HG03135 (cell line): Measurements from ENCODE around the gene MSGN1.

Source experiments
- ATAC-seq: cut with Tn5 transposase; IDR thresholded peaks from one replicate; pipeline ENCODE4 v1.9.1; 2021; ENCODE audit warnings: mild to moderate bottlenecking, moderate library complexity; ENCODE audit not compliant: unreplicated experiment

Gene MSGN1, protein sequence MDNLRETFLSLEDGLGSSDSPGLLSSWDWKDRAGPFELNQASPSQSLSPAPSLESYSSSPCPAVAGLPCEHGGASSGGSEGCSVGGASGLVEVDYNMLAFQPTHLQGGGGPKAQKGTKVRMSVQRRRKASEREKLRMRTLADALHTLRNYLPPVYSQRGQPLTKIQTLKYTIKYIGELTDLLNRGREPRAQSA

DNA sequence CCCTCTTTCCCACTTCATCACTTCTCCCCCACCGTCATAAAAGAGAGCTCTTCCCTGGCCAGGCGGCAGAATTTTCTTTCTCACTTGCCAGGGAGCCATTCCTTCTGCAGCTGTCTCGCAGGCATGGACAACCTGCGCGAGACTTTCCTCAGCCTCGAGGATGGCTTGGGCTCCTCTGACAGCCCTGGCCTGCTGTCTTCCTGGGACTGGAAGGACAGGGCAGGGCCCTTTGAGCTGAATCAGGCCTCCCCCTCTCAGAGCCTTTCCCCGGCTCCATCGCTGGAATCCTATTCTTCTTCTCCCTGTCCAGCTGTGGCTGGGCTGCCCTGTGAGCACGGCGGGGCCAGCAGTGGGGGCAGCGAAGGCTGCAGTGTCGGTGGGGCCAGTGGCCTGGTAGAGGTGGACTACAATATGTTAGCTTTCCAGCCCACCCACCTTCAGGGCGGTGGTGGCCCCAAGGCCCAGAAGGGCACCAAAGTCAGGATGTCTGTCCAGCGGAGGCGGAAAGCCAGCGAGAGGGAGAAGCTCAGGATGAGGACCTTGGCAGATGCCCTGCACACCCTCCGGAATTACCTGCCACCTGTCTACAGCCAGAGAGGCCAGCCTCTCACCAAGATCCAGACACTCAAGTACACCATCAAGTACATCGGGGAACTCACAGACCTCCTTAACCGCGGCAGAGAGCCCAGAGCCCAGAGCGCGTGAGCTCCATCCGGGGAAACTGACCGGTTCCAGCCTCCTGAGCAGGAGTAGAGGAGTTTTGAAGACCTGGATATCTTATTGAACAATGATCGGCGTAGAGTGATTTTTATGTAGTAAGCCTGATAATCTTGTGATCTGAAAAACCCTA lies at the start of gene MSGN1:
TSS of gene MSGN1 (plus strand) at position 65 of the 850 bp plus-strand sequence. CDS start at position 124, 59 bp downstream.
- ATAC-seq = no peak

DNA sequence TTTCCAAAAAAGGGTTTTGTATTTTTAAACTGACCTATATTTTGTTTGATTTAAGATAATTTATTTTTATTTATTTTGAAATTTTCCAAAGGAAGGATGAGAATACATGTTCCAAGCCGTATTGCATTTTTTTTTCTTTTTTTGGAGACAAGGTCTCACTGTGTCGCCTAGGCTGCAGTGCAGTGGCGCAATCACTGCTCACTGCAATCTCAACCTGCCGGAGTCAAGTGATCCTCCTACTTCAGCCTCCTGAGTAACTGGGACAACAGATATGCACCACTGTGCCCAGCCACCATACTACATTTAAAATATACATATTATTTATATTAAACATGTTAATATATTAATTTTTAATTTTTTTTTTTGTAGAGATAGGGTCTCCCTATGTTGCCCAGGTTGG lies 47.4 kb upstream of the MSGN1 start:
- ATAC-seq = no peak

DNA sequence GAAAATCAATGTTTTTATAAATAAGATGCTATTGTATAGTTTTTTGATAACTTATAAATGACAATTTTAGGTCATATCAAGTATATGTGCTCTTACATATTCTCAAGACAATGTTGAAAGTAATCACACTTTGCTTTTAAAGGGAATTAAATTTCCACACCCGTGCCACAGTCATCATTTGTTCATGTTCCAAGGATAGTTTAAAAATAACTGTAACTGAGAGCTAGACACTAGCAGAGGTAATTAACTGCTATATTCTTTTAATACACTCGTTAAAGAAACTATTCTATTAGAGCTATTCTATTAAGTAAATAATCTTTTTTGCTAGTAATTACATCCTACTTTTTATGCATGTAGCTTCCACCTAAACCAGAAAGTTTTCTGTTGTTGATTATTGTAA lies 44.3 kb upstream of the MSGN1 start:
- no peak for ATAC-seq

DNA sequence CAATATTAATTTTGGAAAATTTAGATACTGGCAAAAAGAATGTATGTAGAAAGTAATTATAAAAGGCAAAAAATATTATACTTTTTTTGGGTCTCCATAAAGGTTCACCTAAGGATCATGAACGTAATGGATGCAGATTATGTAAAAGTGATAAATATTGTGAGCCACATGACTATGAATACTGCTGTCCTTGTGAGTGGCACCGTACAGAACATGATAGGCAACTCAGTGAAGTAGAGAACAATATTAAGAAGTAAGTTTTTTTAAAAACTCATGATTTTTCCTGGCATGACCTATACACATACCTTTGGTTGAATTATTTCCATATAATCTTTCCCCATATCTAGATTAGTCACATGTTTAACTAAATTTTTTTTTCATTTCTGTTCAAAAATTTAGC lies 43.7 kb upstream of the MSGN1 start:
- ATAC-seq = no peak

DNA sequence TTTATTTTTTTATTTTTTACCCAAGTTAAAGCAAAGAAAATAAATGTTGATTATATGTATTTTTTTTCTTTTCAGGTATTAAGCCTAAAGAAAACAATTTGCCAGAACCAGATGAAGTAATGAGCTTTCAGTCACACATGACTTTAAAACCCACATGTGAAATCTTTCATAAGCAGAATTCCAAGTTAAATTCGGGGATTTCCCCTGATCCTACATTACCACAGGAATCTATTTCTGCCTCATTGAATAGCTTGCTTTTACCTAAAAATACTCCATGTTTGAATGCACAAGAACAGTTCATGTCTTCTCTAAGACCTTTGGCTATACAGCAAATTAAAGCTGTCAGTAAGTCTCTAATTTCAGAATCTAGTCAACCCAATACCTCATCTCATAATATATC lies 35.7 kb upstream of the MSGN1 start:
- no peak for ATAC-seq

DNA sequence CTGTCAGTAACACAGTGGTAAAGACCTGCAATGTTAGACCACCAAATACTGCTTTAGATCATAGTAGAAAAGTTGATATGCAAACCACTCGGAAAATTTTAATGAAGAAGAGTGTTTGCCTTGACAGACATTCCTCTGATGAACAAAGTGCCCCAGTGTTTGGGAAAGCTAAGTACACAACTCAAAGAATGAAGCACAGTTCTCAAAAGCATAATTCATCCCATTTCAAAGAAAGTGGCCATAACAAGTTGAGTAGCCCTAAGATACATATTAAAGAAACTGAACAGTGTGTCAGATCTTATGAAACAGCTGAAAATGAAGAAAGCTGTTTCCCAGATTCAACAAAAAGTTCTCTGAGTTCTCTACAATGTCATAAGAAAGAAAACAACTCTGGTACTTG lies 34.8 kb upstream of the MSGN1 start:
- ATAC-seq = no peak

DNA sequence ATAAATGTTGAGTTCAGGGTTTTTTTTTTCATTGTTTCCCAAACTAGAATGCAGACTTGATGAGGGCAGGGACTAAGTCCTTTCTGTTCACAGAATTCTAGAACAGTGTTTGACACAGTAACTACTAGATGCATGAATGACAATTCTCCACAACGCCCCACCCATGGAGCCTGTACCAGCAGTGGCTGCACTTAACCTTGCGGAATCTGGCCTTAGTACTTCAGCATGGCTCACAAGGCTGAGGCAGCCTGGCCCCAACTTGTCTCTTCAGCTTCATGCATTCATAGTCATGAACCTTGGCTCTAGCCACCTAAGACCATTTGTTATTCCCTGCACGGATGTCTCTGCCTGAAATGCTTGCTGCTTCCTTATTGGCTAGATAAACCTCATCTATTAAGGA lies 29.5 kb upstream of the MSGN1 start:
- no peak for ATAC-seq

DNA sequence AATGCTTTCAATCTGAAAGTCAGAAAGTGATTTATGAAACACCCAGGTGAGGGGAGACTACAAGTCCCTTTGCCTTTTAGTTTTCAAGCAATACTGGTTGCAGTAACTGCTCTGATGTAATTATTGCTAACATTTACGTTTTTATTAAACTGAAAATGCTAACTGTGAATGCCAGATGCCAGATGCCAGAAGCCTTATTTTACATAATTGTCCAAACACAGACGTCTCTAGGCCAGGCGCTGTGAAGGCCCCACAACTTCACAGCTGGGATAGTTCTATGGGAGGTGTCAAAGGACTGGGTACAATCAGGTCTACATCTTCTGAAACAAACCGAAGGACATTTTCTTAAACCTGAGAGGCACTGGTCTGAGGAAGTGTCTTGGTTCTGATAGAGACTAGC lies 27.5 kb upstream of the MSGN1 start:
- no peak for ATAC-seq

DNA sequence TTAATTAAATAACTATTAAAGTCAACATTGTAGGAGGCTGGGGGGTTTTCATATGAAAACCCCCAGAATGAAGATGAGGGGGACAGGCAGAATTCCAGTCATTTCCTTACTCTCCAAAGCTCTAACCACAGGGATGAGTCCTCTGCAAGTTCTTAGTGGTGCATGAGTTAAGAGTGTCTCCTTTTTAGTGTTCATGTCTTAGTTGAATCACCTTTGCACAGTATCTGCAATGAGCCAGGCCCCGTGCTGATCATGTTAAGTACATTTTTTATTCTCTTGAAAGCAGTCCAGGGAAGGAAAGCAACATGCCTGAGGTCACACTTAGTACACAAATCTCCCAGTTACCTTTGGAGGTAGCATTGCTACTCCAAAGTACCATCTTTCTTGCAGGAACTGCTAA lies 25.7 kb upstream of the MSGN1 start:
- no peak for ATAC-seq

DNA sequence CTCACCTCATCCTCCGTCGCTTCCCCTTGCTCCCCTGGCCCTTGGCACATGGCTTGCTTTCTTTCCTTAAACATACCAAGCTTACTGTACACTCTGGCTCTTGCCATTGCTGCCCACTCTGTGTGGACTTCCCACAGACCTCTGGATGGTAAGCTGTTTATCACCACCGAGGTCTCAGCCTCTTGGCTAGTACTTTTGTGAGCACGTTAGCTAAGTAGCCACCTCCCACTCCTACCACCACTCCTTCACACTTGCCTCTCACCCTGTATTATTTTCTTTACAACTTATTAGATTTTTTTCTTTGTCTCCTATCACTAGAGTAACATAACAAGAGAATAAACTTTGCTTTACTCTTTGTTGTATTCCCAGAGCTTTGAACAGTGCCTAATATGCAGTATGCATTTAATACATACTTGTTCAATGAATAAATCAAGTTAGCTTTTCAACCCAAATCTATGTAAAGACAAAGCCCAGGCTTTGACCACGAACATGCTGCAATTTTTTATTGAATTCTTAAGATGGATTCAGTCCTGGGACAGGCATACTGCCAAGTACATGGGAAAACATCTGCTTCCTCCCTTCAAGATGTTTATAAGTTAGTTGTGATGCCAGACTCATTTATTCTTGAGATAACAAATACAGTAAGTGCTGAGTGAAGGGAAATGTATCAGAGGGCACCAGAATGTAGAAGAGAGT lies 25.0 kb upstream of the MSGN1 start:
- ATAC-seq = no peak

DNA sequence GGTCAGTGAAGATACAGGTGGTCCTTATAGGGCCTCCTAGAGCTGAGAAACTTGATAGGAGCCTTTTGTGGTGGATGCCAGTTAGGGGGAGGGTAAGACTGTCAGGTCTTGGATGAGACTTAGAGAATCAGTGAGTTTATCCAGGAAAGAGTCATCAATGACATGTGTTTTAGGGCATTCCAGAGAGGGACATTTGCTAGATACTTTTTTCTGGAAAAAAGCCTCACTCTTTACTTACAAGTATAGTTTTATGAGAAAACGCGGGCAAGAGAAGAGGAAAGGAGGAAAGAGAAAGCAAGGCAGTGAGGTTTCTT lies 24.5 kb upstream of the MSGN1 start:
- no peak for ATAC-seq

DNA sequence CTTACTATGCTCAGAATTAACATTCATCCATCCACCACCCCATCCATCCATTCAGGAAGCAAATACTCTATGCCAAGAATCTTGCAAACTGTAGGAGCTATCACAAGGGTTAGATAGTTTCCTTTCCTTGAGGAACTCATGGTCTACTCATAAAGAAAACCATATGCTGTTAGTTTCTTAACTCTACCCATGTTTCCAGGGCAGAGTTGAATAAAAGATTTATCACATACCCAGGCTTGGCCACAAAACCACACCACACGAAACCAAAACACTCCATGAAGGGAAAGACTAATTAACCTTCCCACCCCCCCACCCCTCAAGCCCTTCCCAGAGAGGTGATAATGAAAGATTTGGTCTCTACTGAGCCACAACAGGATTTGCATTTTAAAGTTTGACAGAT lies 23.7 kb upstream of the MSGN1 start:
- no peak for ATAC-seq

DNA sequence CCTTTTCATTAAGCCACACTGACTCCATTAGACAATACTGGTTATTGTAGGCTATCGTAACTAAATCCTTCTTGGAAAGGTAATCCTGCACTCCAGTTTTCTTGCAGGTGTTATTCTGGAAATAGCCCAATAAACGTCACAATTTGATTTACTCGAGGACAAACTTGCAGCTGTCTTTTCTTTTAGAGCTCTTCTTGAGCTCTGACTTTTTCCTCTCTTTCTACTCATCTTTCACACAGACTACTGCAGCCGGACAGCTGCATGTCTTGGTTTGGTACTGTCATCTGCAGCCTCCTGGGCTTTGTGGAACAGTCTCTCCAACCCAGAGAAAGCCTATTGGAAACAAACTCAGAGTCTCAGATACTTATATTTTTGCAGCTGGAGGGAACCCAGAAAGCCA lies 23.0 kb upstream of the MSGN1 start:
- ATAC-seq = no peak

DNA sequence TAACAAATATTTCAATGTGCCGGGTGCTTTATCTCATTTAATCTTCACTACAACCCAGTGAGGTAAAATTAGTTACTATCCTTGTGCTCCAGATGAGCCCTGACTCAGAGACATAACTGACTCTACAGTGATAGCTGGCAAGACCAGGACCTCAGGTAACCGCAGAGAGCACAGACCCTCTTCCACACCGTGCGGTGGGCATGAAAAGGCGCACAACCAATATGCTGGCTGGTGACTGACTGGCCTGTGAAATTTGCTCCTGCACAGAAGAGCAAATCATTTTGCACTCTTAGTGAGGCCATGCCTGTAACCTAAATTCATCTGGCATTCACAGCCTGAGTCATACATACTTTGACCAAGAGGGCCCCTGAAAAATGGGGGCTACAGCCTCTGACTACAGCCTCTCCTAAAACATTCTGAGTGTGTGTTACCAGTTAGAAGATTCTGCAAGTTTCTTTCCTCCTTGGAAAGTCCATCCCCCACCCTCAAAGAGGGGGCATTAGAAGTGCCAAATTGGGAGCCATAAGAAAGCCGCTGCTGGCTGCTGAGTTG lies 22.4 kb upstream of the MSGN1 start:
- ATAC-seq = no peak

DNA sequence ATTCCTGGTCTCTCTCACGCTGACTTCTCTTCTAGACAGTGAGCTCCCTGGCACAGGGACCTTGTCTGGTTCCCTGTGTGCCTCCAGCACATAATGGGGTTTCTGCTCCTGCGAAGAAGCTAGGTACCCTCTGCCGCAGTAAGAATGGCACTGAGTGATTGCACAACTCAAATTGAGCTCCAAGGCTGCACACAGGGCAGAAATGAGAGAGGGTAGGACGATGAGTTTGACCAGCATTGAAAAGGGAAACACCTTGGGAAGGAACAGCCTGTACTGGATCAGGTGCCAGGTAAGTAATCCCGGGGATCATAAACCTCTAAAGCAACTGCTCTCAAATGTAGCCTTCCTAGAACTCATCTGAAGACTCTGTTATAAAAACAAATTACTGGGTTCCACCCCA lies 21.0 kb upstream of the MSGN1 start:
- no peak for ATAC-seq

DNA sequence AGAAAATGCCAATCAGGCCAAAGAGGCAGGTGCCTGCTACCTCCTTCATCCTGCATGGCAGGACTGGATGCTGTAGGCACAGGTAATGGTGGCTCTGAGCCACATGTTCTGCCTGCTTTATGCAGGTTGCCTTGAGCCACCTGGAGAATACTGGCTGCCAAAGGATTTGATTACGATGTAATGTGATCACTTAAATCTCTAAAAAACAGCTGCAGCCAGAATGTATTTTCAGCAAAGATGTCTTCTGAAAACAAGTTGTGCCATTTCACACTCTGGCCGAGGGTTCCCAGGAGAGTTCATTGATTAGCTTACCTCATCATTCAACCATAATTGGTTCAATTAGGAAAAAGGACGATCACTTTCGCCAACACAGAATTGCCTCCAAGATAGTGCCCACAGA lies 17.9 kb upstream of the MSGN1 start:
- no peak for ATAC-seq

DNA sequence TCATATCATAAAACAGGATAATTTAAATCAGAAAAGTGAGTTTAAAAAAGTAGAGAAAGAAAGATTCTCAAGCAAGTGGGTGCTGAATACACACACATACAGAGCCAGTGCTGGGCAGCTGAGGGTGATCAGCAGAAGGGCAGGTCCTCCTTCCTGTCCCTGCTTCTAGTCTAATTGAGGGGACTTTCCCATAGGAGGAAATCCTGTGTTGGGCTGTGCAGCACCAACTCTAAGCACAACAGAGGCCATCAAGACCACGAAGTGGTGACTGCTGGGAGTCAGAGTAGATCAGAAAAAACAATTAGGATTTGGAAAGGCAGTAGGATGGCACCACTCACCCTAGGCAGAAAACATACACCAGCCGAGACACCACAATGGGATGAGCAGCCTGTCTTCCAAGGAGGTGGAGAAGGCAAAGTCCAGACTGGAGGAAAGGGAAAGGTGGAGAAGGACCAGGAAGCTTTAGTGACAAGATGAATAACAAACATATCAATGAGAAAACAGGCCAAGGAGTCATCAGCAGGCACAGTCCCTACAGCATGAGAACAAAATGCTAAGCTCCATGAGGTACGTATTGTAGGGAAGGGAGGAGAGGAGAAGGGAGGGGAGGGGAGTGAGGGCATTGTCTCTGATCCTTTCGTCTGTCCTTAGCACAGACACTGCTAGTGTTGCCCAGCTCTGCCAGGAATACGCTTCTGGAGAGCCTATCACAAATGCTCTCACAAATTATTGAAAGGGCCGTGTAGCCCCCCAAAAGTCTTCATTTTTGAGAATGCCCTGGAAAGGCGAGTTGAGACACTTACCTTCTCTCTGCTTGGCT lies 16.7 kb upstream of the MSGN1 start:
- ATAC-seq = no peak

DNA sequence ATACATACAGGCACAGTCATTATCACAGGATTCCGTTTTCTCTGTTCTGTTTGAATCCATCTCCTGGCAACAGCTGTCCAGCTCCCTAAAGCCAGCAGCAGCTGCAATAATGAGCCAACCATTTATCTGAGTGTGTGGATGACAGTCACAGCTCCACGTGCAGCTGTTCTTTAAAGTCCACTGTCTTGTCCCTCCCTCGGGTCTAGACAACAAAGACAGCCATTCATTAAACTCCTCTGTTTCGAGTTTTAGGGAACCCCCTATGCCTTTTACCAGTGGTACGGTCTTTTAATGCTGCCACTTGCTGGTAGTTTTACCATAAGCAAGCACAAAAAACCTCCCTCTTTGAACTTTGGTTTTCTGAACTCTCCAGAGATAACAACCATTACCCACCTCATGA lies 16.0 kb upstream of the MSGN1 start:
- no peak for ATAC-seq

DNA sequence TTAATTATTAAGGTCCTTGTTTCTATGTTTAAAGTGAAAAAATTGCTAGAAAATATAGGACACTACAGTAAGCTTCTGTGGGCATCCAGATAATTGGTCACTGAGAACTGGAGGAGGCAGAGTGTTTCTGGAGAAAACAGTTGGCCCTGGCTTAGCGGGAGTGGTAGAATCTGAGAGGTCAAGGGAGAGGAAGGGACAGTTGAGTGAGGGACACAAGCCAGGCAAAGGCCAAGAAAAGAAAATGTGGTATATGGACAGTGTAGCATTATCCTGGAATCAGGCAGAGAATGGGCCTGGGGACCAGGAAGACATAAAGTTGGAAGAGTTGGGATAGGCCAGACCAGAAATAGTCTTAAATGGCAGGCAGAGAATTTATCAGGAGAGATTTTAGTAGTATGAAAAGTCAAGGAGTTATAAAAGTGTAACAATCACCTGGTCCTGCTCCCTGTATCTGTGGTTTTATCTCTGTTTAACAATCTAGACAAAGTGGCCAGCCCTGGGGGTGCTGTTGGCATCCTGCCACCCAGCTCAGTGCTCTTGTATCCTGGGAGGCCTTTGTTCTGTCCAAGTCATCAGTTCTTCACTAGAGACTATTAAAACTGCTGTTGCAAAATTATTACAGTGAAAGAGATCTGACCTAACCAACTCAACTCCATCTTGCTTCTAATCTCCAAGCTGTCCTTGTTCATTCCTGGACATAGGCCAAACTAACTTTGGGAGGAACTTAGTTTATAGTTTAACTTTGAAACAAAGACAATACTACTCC lies 15.4 kb upstream of the MSGN1 start:
- no peak for ATAC-seq

DNA sequence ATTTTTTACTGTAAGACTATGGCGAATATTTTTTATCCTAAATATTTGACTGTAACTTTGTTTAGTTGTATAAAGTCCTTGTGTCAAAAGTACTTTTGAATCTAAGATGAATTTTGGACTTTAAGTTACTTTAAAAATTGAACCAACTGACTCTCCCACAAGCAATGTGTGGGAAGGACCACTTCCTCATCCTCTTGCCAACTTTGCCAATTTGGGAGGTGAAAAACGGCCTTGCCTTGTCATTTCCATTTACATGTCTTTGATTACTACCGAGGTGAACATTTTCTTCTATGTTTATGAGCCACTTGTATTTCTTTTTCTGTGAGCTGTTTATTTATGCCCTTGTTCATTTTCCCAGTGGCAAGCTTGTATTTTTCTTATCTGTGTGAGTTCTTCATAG lies 12.8 kb upstream of the MSGN1 start:
- ATAC-seq = no peak
